Endothelial cell of umbilical vein (primary cell): Measurements from ENCODE around the gene FAM114A2. TPM values are rescaled to one million over a fixed set of nuclear protein-coding genes. Genes with fewer than 3 reads are reported as not detected.

ENCODE experiments used
- BruUV-seq: library from RNA; stranded (reverse); fragments of 400-500 nt; replicated peaks from 2 replicates; lab custom pipeline; 2021; lab: Mats Ljungman, UMichigan
- CTCF ChIA-PET: fragments of 300-600, 350-600 bp; sonication (Branson Sonifier 250); formaldehyde crosslinking; loops from one replicate; lab custom pipeline; 2021; ENCODE audit warnings: antibody characterized with exemption, inconsistent platforms; lab: Charles Lee
- POLR2A ChIA-PET: fragments of 300-600, 350-600 bp; sonication (Branson Sonifier 250); formaldehyde crosslinking; loops from one replicate; lab custom pipeline; 2021; ENCODE audit warnings: antibody characterized with exemption, inconsistent platforms; lab: Charles Lee
- DNase-seq: peaks from one replicate; pipeline ENCODE4 v3.0.0-alpha.2; 2011; ENCODE audit warnings: low read depth, low spot score
- FAIRE-seq: peaks from 2 replicates; lab custom pipeline; 2011; peaks lifted over from hg19 to GRCh38; lab: Jason Lieb, UNC
- H2AFZ ChIP-seq: 2 replicates; pipeline ENCODE4 v1.6.0; 2012; ENCODE audit warnings: low read depth, low read length, control low read depth, inconsistent platforms
- H3K27ac ChIP-seq: 2 replicates; pipeline ENCODE4 v1.5.1; 2011; ENCODE audit warnings: low read depth, mild to moderate bottlenecking, control low read depth, low read length, moderate library complexity; ENCODE audit not compliant: insufficient read depth
- H3K27me3 ChIP-seq, 2 experiments: 2 replicates each; pipeline versions ENCODE4 v1.6.0 to v1.6.1; 2011; ENCODE audit warnings: low read length in 2 of 2, mixed read lengths in 1 of 2; ENCODE audit not compliant: control insufficient read depth in 2 of 2, insufficient read depth in 2 of 2
- H3K36me3 ChIP-seq, 2 experiments: 2 replicates in 1 of 2; 3 replicates in 1 of 2; pipeline ENCODE4 v1.5.1; 2011; ENCODE audit warnings: low read length in 2 of 2, mild to moderate bottlenecking in 1 of 2, moderate library complexity in 1 of 2; ENCODE audit not compliant: control insufficient read depth in 2 of 2, insufficient read depth in 2 of 2; ENCODE audit errors: extremely low read depth in 1 of 2
- H3K4me1 ChIP-seq: 3 replicates; pipeline ENCODE4 v1.5.1; 2011; ENCODE audit warnings: mild to moderate bottlenecking, low read length; ENCODE audit not compliant: control insufficient read depth, insufficient read depth; ENCODE audit errors: extremely low read depth
- H3K4me2 ChIP-seq: 2 replicates; pipeline ENCODE4 v1.6.1; 2011; ENCODE audit warnings: low read length, control low read depth, mixed read lengths; ENCODE audit not compliant: insufficient read depth
- H3K4me3 ChIP-seq, 3 experiments: fragments of 200-600 bp in 1 of 3; sonication (generic), shearing (Covaris generic) in 1 of 3; replicated peaks in 1 of 3; 2 replicates each; pipeline ENCODE4 v1.5.1; 2011 to 2016; ENCODE audit warnings: control low read depth in 3 of 3, low read length in 3 of 3, mild to moderate bottlenecking in 2 of 3, inconsistent platforms in 1 of 3, low read depth in 1 of 3, moderate library complexity in 1 of 3; ENCODE audit not compliant: insufficient read depth in 1 of 3
- H3K79me2 ChIP-seq: 2 replicates; pipeline ENCODE4 v1.6.0; 2012; ENCODE audit warnings: low read length, inconsistent platforms; ENCODE audit not compliant: control insufficient read depth, insufficient read depth
- H3K9ac ChIP-seq: replicated peaks from 2 replicates; pipeline ENCODE3; 2011; ENCODE audit warnings: low read length, control low read depth; ENCODE audit not compliant: insufficient read depth; ENCODE audit errors: extremely low read depth
- H3K9me1 ChIP-seq: replicated peaks from 3 replicates; pipeline ENCODE4 v1.6.0; 2011; ENCODE audit warnings: mild to moderate bottlenecking, low read length; ENCODE audit not compliant: control insufficient read depth, insufficient read depth; ENCODE audit errors: extremely low read depth
- H3K9me3 ChIP-seq: replicated peaks from 2 replicates; pipeline ENCODE4 v1.5.1; 2012; ENCODE audit warnings: low read length, inconsistent platforms; ENCODE audit not compliant: control insufficient read depth, insufficient read depth
- H4K20me1 ChIP-seq: replicated peaks from 2 replicates; pipeline ENCODE3; 2011; ENCODE audit warnings: mild to moderate bottlenecking, low read length; ENCODE audit not compliant: control insufficient read depth, insufficient read depth; ENCODE audit errors: extremely low read depth
- CTCF ChIP-seq, 2 donors: IDR thresholded peaks; 1 replicate in 1 of 2; 2 replicates in 1 of 2; pipeline ENCODE4 v1.5.1; 2011; ENCODE audit warnings: low read length in 2 of 2, mild to moderate bottlenecking in 2 of 2, moderate library complexity in 2 of 2, control low read depth in 1 of 2, inconsistent platforms in 1 of 2, low read depth in 1 of 2; ENCODE audit not compliant: insufficient read depth in 1 of 2; ENCODE audit errors: extremely low read depth in 1 of 2
- EZH2 ChIP-seq: IDR thresholded peaks from 2 replicates; pipeline ENCODE4 v1.6.1; 2012; ENCODE audit warnings: borderline replicate concordance, low read depth, mild to moderate bottlenecking, moderate library complexity, low read length, inconsistent platforms; ENCODE audit not compliant: severe bottlenecking
- FOS ChIP-seq: IDR thresholded peaks from 2 replicates; pipeline ENCODE4 v1.6.1; 2011; ENCODE audit warnings: mild to moderate bottlenecking, low read length, moderate library complexity, borderline replicate concordance; ENCODE audit not compliant: insufficient read depth
- GATA2 ChIP-seq: IDR thresholded peaks from 2 replicates; pipeline ENCODE4 v1.7.0; 2011; ENCODE audit warnings: low read depth, mild to moderate bottlenecking, moderate library complexity, mixed read lengths, low read length; ENCODE audit not compliant: insufficient read length, insufficient read depth
- JUN ChIP-seq: IDR thresholded peaks from 2 replicates; pipeline ENCODE4 v1.6.1; 2011; ENCODE audit warnings: borderline replicate concordance, low read depth; ENCODE audit not compliant: insufficient read length, insufficient read depth
- MYC ChIP-seq: IDR thresholded peaks from one replicate; pipeline ENCODE4 v1.6.1; 2011; ENCODE audit warnings: mild to moderate bottlenecking, low read depth, low read length
- POLR2A ChIP-seq: IDR thresholded peaks from 2 replicates; pipeline ENCODE4 v1.6.1; 2012; ENCODE audit warnings: low read depth, mild to moderate bottlenecking, control low read depth, low read length
- POLR2AphosphoS5 ChIP-seq: IDR thresholded peaks from 2 replicates; pipeline ENCODE4 v1.6.1; 2012; ENCODE audit warnings: low read depth, mild to moderate bottlenecking, control low read depth, low read length, moderate library complexity; ENCODE audit not compliant: insufficient read depth
- dilution Hi-C: fragments of 300-500 bp; cut with MboI; formaldehyde crosslinking; loops from one replicate; pipeline ENCODE4 v1.15.0; 2019; ENCODE audit warnings: low sequenced_read_pairs; ENCODE audit not compliant: extremely low pct_ligation_motif_present
- intact Hi-C: fragments of 100-400 bp; cut with micrococcal nuclease; formaldehyde crosslinking; loops from one replicate; pipeline ENCODE4 v1.10.0; 2022
- polyA plus RNA-seq, 4 experiments: library from polyadenylated mRNA; depleted of rRNA in 3 of 4; stranded (reverse) in 3 of 4; unstranded in 1 of 4; fragments of >200 nt; gene quantifications; 2 replicates each; pipeline versions ENCODE4 v1.2.1 to v1.2.3, GENCODE V29; 2011 to 2012; ENCODE audit warnings: missing spikeins in 1 of 4
- total RNA-seq: library from RNA; stranded (reverse); gene quantifications from 2 replicates; pipeline ENCODE4 v1.2.3, GENCODE V29; 2021
- TF ChIP-seq, protein P1 (sequence below): IDR thresholded peaks from 2 replicates; pipeline ENCODE4 v1.6.1; 2011; ENCODE audit not compliant: insufficient read depth, insufficient read length

Gene FAM114A2
- total and polyA plus RNA-seq, 2 donors (not counting 3 experiments of a cell fraction or from before 2014, with no cell fraction given), result 9.6 to 31.3 TPM

- TF ChIP-seq CTCF (IDR thresholded peaks at IDR 0.05; ENCODE audit: extremely low read depth in 1 of 2, insufficient read depth in 1 of 2, low read depth in 1 of 2, low read length in 2 of 2) (no peak), POLR2AphosphoS5 (no peak), MYC (no peak), POLR2A (no peak)
- TF ChIP-seq, protein P1, sequence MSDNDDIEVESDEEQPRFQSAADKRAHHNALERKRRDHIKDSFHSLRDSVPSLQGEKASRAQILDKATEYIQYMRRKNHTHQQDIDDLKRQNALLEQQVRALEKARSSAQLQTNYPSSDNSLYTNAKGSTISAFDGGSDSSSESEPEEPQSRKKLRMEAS, result no peak
- intact Hi-C loops (no loop called here), dilution Hi-C loops (no loop called here)
- ChIA-PET POLR2A (no interaction called here), CTCF (no interaction called here)
- Histone ChIP-seq H3K4me2 (no peak overlapping the region), H3K9me3 (no peaks in the 10 kb centered on the region), H4K20me1 (no peaks in the 10 kb centered on the region), H3K27ac (no peak overlapping the region), H3K79me2 (no peaks in the 10 kb centered on the region), H3K36me3 (peaks cover 0 to 5% of the 10 kb centered on the region in 2 experiments), H3K4me3 (no peak overlapping the region), H3K9me1 (no peaks in the 10 kb centered on the region), H3K27me3 (no peaks in the 10 kb centered on the region), H3K9ac (no peak overlapping the region), H3K4me1 (peaks cover 17% of the 10 kb centered on the region), H2AFZ (no peak overlapping the region)
- FAIRE-seq (no peak), DNase-seq (no peak)
- BruUV-seq, result no TSS peak
Measured at GRCh38 chr5:153998010-153998409, 40.7 kb downstream of the FAM114A2 start.

DNA sequence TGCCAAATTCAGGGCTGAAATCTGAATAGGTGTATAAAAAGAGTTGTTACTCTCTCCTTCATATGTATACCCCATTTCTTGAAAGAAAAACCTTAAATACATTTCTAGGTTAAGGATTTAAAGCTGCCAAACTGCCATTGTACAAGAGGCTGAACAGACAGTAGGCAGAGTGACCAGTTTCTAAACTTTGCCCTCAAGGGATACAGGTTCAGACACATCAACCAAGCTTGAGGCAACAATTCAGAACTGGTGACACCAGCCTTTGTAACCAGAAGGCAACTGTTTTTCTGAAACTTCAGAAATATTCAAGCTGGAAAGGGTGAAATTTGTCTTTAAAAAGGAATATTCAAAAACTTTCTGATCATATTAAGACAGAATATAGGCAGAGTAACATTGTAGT is 47.5 kb downstream of the FAM114A2 start:
- Histone ChIP-seq H3K79me2 (no peaks in the 10 kb centered on the region), H3K9me1 (no peaks in the 10 kb centered on the region), H3K9me3 (no peaks in the 10 kb centered on the region), H3K4me1 (no peaks in the 10 kb centered on the region), H4K20me1 (no peaks in the 10 kb centered on the region), H3K36me3 (peaks cover 0 to 3% of the 10 kb centered on the region in 2 experiments), H3K9ac (no peak overlapping the region), H3K4me2 (no peak overlapping the region), H3K27ac (no peak overlapping the region), H3K4me3 (no peak overlapping the region), H3K27me3 (no peaks in the 10 kb centered on the region), H2AFZ (no peak overlapping the region)
- intact Hi-C loops (no loop called here), dilution Hi-C loops (no loop called here)
- no peak for FAIRE-seq
- BruUV-seq, result no TSS peak
- CTCF ChIA-PET, result interaction anchor here (1.0 to 2.1 kb wide), 3 partner anchors 8 to 17 kb away, joined by 4 to 6 read pairs (median 4); no protein-coding TSS in a partner anchor
- POLR2A ChIA-PET, result interaction anchor here (0.7 kb wide), 1 partner anchor 583 kb away, joined by 3 read pairs; no protein-coding TSS in a partner anchor
- DNase-seq, result no peak
- no peak for TF ChIP-seq EZH2
- no peak for TF ChIP-seq FOS
- no peak for TF ChIP-seq POLR2AphosphoS5
- TF ChIP-seq MYC, result no peak
- no peak for TF ChIP-seq CTCF (IDR thresholded peaks at IDR 0.05; ENCODE audit: extremely low read depth in 1 of 2, insufficient read depth in 1 of 2, low read depth in 1 of 2, low read length in 2 of 2)
- TF ChIP-seq, protein P1, result no peak
- no peak for TF ChIP-seq JUN
- no peak for TF ChIP-seq POLR2A
- no peak for TF ChIP-seq GATA2
